NCI-H226 (cell line): ENCODE measurements around the gene IQSEC1.

ENCODE experiments used
- DNase-seq: peaks from one replicate; pipeline ENCODE4 v3.0.0-alpha.2; 2015

The IQSEC1 gene

GRCh38 chr3:12995389-12996180 lies 77.6 kb downstream of the IQSEC1 start:
- no peak for DNase-seq

GRCh38 chr3:12994607-12995388 lies 78.4 kb downstream of the IQSEC1 start:
- DNase-seq = peak; percentile 75

GRCh38 chr3:12994357-12994606 lies 78.9 kb downstream of the IQSEC1 start:
- no peak for DNase-seq

GRCh38 chr3:12993517-12994356 lies 79.5 kb downstream of the IQSEC1 start:
- DNase-seq = no peak

- DNase-seq = peak; percentile 16
Observed at GRCh38 chr3:12992629-12993516, 80.4 kb downstream of the IQSEC1 start.

- no peak for DNase-seq
Observed at GRCh38 chr3:12991861-12992281, 81.4 kb downstream of the IQSEC1 start.

- DNase-seq = no peak
Observed at GRCh38 chr3:12991481-12991837, 81.8 kb downstream of the IQSEC1 start.

- DNase-seq = no peak
Observed at GRCh38 chr3:12990781-12991480, 82.3 kb downstream of the IQSEC1 start.

- DNase-seq = no peak
Observed at GRCh38 chr3:12990306-12990705, 82.9 kb downstream of the IQSEC1 start.

- DNase-seq = no peak
Observed at GRCh38 chr3:12988728-12989454, 84.3 kb downstream of the IQSEC1 start.

GRCh38 chr3:12987602-12988001 lies 85.6 kb downstream of the IQSEC1 start:
- DNase-seq = no peak

GRCh38 chr3:12986986-12987385 lies 86.2 kb downstream of the IQSEC1 start:
- no peak for DNase-seq

- no peak for DNase-seq
Observed at GRCh38 chr3:12986521-12986920, 86.7 kb downstream of the IQSEC1 start.

- DNase-seq = no peak
Observed at GRCh38 chr3:12986031-12986430, 87.2 kb downstream of the IQSEC1 start.

GRCh38 chr3:12985148-12985547 lies 88.1 kb downstream of the IQSEC1 start:
- no peak for DNase-seq

GRCh38 chr3:12984023-12984823 lies 89.0 kb downstream of the IQSEC1 start:
- peak; percentile 34 for DNase-seq

- no peak for DNase-seq
Observed at GRCh38 chr3:12983319-12983718, 89.9 kb downstream of the IQSEC1 start.

GRCh38 chr3:12982619-12983101 lies 90.6 kb downstream of the IQSEC1 start:
- DNase-seq = no peak

- DNase-seq = no peak
Observed at GRCh38 chr3:12981306-12982275, 91.6 kb downstream of the IQSEC1 start.
